NCI-H2107 (cell line): ENCODE measurements around the gene NRXN3.
A peak's percentile ranks its signal among the peaks of the same experiment; 100 is the strongest.

Source experiments
- DNase-seq: peaks from one replicate; lab custom pipeline; 2025; lab: John Stamatoyannopoulos, UW

Gene NRXN3

GRCh38 chr14:79581912-79582576, 1411.9 kb downstream of the NRXN3 start:
- DNase-seq = no peak

DNA sequence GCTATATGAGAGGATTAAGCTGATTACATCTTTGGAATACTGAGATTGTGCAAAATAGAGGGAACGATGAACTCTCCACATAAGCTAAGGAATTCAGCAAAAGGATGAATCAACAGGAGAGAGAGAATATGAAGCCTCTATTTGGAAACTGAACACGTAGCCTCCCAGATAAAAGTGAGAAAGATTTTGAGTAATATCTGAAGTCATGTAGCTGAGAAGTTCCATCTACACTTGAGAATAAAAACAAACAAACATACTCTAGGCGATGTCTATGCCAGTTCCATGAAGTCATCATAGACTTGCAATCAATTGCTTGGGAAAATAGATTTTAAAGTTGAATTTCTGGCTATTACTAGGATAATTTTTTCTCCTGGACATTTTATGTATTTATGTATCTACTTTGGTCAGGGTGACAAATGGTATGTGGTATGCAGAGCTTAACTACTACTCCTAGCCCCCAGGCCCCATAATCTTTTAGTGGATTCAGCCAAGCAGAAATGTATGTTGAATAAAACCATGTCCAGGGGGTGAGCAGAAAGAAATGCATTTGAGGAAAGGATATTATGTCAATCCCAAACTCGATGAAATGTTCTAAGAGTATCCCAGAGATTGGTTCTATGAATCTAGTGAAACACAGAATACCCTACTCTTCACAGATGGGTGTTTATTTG, 1413.7 kb downstream of the NRXN3 start:
- DNase-seq = no peak

DNA sequence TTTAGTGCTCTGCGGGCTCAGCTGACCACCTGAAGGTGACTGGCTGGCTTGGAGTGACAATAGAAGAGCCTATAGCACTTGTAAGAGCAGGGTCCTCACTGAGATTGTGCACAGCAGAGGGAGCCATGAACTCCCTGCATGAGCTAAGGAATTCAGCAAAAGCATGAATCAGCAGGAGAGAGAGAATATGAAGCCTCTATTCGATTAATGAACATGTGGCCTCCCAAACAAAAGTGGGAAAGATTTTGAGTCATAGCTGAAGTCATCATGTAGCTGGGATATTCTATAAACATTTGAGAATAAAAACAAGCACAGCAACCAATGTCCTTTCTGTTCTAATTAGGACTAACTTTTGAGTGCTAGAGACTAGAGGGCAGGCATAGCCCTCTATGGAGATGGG, 1414.5 kb downstream of the NRXN3 start:
- no peak for DNase-seq

DNA sequence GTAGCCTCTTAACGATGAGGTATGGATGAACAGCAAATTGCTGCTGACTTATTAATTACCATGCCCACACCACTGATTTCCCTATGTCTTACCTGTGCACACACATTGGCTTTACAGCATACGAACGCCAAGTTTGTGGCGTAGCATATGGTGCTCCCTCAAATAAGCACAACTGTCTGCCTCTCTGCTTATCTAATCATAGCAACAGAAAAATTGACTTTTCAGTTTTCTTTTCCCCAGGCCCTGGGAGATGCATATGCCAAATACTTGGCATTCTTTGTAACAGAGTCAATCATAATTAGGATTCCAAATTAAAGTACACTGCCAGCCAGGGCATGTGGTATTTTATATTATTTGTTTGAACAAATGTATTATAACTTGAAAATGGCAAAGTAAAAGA, 1415.7 kb downstream of the NRXN3 start:
- DNase-seq = no peak

- no peak for DNase-seq
Measured at GRCh38 chr14:79586416-79586815, 1416.2 kb downstream of the NRXN3 start.

GRCh38 chr14:79586989-79587598, 1416.9 kb downstream of the NRXN3 start:
- no peak for DNase-seq

DNA sequence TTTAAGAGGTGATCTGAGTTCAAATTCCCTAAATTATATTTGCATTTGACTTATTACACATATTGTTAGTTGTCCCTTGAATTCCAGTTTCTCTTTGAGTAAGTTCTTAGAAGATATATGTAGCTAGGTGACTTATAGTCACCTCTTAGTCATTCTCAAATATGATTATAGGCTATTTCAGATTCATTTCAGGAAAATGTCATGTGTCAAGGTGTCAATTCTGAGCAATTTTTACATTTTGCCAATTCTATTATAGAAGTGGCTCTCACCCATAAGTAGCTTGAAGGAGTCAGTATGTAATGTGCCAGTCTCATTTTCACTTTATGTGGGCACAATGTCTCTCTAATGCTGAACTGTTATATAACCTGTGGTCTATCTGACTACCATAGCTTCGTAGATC, 1417.7 kb downstream of the NRXN3 start:
- no peak for DNase-seq

- no peak for DNase-seq
Measured at GRCh38 chr14:79588398-79588797, 1418.2 kb downstream of the NRXN3 start.

DNA sequence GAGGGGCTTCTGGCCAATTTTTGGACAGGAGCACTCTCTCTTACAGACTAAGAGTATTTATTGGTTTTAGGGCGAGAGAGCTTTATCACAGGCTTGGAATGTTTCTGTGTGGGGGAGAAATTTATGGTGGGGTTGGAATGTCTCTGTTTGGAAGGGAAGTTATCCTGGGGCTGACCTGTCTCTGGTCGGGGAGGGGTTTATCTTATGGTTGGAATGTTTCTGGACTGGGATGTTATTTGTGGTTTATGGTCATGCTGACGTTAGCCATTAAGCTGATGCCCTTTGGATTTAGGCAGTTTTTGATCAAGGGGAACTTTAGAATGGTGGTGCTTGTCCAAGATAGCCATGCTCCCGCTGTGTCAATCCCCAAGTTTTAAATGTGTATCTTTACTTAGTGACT, 1426.4 kb downstream of the NRXN3 start:
- no peak for DNase-seq

DNA sequence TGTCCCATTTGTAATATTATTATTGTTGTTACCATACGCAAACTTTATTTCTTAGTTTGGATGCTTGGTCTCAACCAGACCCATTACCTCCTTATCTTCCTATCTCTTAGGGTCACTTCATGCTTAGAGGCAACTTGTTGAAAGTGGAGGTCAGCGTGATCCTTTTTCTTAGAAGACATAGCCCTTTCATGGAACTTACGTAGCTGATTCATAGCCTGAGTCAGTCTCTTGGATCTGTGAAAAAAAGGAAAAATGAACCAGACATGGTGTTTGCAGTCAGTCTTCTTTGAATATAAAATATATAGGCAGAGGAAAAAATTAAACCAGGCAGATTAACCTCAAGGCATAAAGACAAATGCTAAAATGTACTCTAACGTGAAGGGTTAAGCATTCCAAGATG, 1427.4 kb downstream of the NRXN3 start:
- no peak for DNase-seq

GRCh38 chr14:79598339-79598738, 1428.2 kb downstream of the NRXN3 start:
- DNase-seq = no peak

DNA sequence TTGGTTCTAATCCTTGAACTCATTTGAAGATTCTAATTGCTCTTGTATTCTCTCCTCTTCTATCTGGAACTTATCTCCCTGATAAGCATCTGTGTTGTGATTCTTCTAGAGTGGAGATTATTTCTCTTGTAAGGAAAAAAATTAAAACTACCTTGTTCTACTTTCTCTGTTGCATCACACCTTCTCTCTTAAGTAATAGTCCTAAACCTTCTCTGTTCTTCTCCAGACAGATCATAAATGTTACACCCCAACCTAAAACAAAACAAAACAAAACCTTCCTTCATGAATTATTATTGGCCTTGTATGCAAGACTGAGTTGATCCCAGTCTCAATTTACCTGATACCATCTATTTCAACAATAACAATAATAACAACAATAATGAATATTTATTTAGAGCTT, 1429.1 kb downstream of the NRXN3 start:
- DNase-seq = no peak

GRCh38 chr14:79600406-79600805, 1430.2 kb downstream of the NRXN3 start:
- DNase-seq = no peak

GRCh38 chr14:79601579-79601978, 1431.4 kb downstream of the NRXN3 start:
- no peak for DNase-seq

- DNase-seq = no peak
Measured at GRCh38 chr14:79602045-79602444, 1431.9 kb downstream of the NRXN3 start.

GRCh38 chr14:79602742-79603141, 1432.6 kb downstream of the NRXN3 start:
- no peak for DNase-seq

GRCh38 chr14:79605849-79606248, 1435.7 kb downstream of the NRXN3 start:
- peak; percentile 79 for DNase-seq

DNA sequence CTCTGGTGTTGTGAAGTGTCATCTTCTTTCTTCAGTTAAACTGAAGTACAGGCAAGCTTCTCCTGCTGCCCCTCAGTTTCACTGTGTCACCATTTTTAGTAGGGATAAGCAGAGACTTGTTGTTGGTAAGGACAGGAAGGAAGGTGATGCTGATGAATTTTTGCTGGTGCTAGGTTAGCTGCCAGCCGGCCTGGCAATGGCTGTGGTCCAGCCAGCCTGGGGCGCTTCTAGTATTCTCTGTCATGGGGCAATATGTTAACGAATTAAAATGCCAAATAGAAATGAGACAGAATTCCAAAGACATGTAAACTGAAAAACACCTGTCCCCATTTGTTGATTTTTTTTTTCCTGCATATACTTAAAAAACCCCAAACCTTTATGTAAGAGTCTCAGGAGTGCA, 1438.3 kb downstream of the NRXN3 start:
- no peak for DNase-seq

DNA sequence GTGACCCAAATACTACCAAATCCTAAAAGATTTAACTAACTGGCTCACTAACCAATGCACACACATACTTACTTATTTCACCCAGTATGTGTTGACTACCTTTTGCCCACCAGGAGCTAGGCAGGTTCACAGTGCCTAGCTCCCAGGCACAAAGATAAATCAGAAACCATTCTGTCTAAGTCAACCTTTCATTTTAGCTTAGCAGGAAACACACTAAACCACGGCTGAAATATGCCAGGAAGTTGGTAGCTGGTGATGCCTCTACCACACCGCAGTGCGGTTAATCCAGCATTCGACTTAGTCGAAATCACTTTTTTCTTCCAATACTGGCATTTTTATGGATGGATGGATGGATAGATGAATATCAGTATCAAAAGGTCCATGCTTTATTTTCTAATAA, 1443.5 kb downstream of the NRXN3 start:
- no peak for DNase-seq

DNA sequence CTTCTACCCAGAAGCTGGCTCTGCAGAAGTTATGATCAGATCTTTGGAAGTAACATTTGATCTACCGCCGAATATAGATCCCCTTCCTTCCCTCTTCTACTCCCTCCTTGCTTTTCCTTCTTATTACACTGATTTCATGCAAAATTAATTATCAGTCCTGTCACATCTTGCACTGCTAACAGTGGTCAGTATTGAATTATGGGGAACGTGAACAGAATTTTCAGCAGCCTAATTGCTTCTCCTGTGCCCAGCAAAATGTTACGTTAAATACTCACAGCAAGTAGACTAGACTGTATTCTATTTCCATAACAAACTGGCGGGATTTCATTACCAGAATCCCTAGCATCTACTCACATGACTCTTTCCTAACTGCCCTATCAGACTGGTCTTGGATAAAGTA, 1444.3 kb downstream of the NRXN3 start:
- DNase-seq = no peak

GRCh38 chr14:79627058-79627457, 1456.9 kb downstream of the NRXN3 start:
- no peak for DNase-seq

GRCh38 chr14:79629411-79630287, 1459.5 kb downstream of the NRXN3 start:
- no peak for DNase-seq
